Keratinocyte (primary cell): Measurements from ENCODE around the gene JAK1.

ENCODE experiments used
- CTCF ChIP-seq, 3 experiments: IDR thresholded peaks in 1 of 3; conservative IDR thresholded peaks in 1 of 3; optimal IDR thresholded peaks in 1 of 3; 2 replicates in 2 of 3; 3 replicates in 1 of 3; pipeline versions ENCODE3 to v1.5.1; 2011; ENCODE audit warnings: low read length in 3 of 3, mild to moderate bottlenecking in 3 of 3, moderate library complexity in 2 of 3, control low read depth in 1 of 3, inconsistent platforms in 1 of 3; ENCODE audit not compliant: insufficient read depth in 2 of 3; ENCODE audit errors: extremely low read depth in 1 of 3
- EZH2 ChIP-seq: IDR thresholded peaks from one replicate; pipeline ENCODE4 v1.6.1; 2012; ENCODE audit warnings: inconsistent platforms, mild to moderate bottlenecking, low read length, moderate library complexity

- TF ChIP-seq CTCF (optimal IDR thresholded peaks at IDR 0.05 in 1 of 3, IDR thresholded peaks at IDR 0.05 in 1 of 3, conservative IDR thresholded peaks at IDR 0.05 in 1 of 3; ENCODE audit: extremely low read depth in 1 of 3, insufficient read depth in 2 of 3, low read length in 3 of 3), result no peak
- no peak for TF ChIP-seq EZH2
These were observed 13.1 kb downstream of the JAK1 start for GRCh38 chr1:64953241-64953640.
